HepG2 (cell line): ENCODE results near the gene TPI1. TPM values are rescaled to one million over a fixed set of nuclear protein-coding genes. Genes with fewer than 3 reads are reported as not detected.

Source experiments
- CC2D1A ChIP-seq: sonication (generic); formaldehyde crosslinking; IDR thresholded peaks from 2 replicates; pipeline ENCODE4 v1.8.1; 2023; ENCODE audit warnings: mild to moderate bottlenecking, missing genetic modification reagents
- CHD2 ChIP-seq: IDR thresholded peaks from 2 replicates; pipeline ENCODE4 v1.6.1; 2011; ENCODE audit warnings: low read depth, low read length, improper control_type of control experiment
- ETV6 ChIP-seq: sonication (generic); formaldehyde crosslinking; conservative IDR thresholded peaks from 2 replicates; pipeline ENCODE4 v1.4.0; 2020; ENCODE audit warnings: missing genetic modification reagents
- MXD4 ChIP-seq: IDR thresholded peaks from 2 replicates; pipeline ENCODE4 v1.6.1; 2016; ENCODE audit warnings: mild to moderate bottlenecking, missing biosample characterization, missing genetic modification reagents
- MZF1 ChIP-seq: sonication (generic); formaldehyde crosslinking; IDR thresholded peaks from 2 replicates; pipeline ENCODE4 v1.8.1; 2023; ENCODE audit warnings: mild to moderate bottlenecking, missing genetic modification reagents, borderline replicate concordance
- NFATC3 ChIP-seq: sonication (generic); formaldehyde crosslinking; IDR thresholded peaks from 2 replicates; pipeline ENCODE4 v1.5.1; 2020; ENCODE audit warnings: mild to moderate bottlenecking, missing genetic modification reagents
- PLRG1 ChIP-seq: fragments of 450-650 bp; conservative IDR thresholded peaks from 2 replicates; pipeline ENCODE4 v1.6.1; 2016
- PTBP1 ChIP-seq: fragments of 200-400 bp; formaldehyde crosslinking; IDR thresholded peaks from 2 replicates; pipeline ENCODE4 v1.6.1; 2018; ENCODE audit warnings: low read length, low read depth; ENCODE audit not compliant: poor library complexity, severe bottlenecking
- RFX3 ChIP-seq: IDR thresholded peaks from 2 replicates; pipeline ENCODE4 v1.6.1; 2016; ENCODE audit warnings: missing biosample characterization, missing genetic modification reagents
- ZBTB7A ChIP-seq: sonication (generic); formaldehyde crosslinking; IDR thresholded peaks from 2 replicates; pipeline ENCODE4 v1.8.0; 2022; ENCODE audit warnings: mild to moderate bottlenecking, missing genetic modification reagents
- ZC3H13 ChIP-seq: sonication (generic); formaldehyde crosslinking; IDR thresholded peaks from 2 replicates; pipeline ENCODE4 v1.8.1; 2023; ENCODE audit warnings: mild to moderate bottlenecking, missing genetic modification reagents, moderate library complexity
- ZNF101 ChIP-seq: sonication (generic); formaldehyde crosslinking; IDR thresholded peaks from 2 replicates; pipeline ENCODE4 v1.4.0; 2020; ENCODE audit warnings: mild to moderate bottlenecking, low read depth, missing genetic modification reagents, borderline replicate concordance
- ZNF674 ChIP-seq: sonication (generic); formaldehyde crosslinking; IDR thresholded peaks from 2 replicates; pipeline ENCODE4 v1.5.0; 2020; ENCODE audit warnings: low read depth, mild to moderate bottlenecking, missing genetic modification reagents
- ZNF775 ChIP-seq: sonication (generic); formaldehyde crosslinking; IDR thresholded peaks from 2 replicates; pipeline ENCODE4 v1.4.0; 2020; ENCODE audit warnings: missing genetic modification reagents, mild to moderate bottlenecking, moderate library complexity, borderline replicate concordance
- polyA plus RNA-seq, 8 experiments: library from polyadenylated mRNA; depleted of rRNA in 3 of 8; stranded (reverse) in 7 of 8; unstranded in 1 of 8; fragments of >200 nt; fragmentation: Illumina TruSeq in 4 of 8; extraction: Trizol in 4 of 8; gene quantifications; 2 replicates each; pipeline versions ENCODE4 v1.2.1 to v1.2.3, GENCODE V29; 2011 to 2016; ENCODE audit warnings: low read depth in 4 of 8, missing spikeins in 1 of 8, mixed read lengths in 1 of 8; ENCODE audit not compliant: insufficient read depth in 1 of 8
- total RNA-seq, 5 experiments: library from RNA; depleted of rRNA; stranded (reverse); fragments of >200 nt; fragmentation: Illumina TruSeq; extraction: Trizol; gene quantifications; 2 replicates each; pipeline ENCODE4 v1.2.3, GENCODE V29; 2016; ENCODE audit warnings: low read depth in 1 of 5
- TF ChIP-seq, protein P1 (sequence below): sonication (generic); formaldehyde crosslinking; IDR thresholded peaks from 2 replicates; pipeline ENCODE4 v1.5.0; 2020; ENCODE audit warnings: mild to moderate bottlenecking, missing genetic modification reagents, borderline replicate concordance
- TF ChIP-seq, protein P2 (sequence below): IDR thresholded peaks from 2 replicates; pipeline ENCODE4 v1.4.0; 2020; ENCODE audit warnings: mild to moderate bottlenecking, missing genetic modification reagents
- TF ChIP-seq, protein P3 (sequence below): sonication (generic); formaldehyde crosslinking; IDR thresholded peaks from 2 replicates; pipeline ENCODE4 v1.8.0; 2022; ENCODE audit warnings: mild to moderate bottlenecking, missing genetic modification reagents; ENCODE audit not compliant: insufficient replicate concordance
- TF ChIP-seq, protein P4 (sequence below): sonication (generic); formaldehyde crosslinking; IDR thresholded peaks from 2 replicates; pipeline ENCODE4 v1.4.0; 2020; ENCODE audit warnings: missing genetic modification reagents

Gene TPI1
- total and polyA plus RNA-seq, 2 of the 13 experiments (the other 11 are each of a cell fraction or from before 2014, with no cell fraction given) = 945 to 2,535 TPM

DNA sequence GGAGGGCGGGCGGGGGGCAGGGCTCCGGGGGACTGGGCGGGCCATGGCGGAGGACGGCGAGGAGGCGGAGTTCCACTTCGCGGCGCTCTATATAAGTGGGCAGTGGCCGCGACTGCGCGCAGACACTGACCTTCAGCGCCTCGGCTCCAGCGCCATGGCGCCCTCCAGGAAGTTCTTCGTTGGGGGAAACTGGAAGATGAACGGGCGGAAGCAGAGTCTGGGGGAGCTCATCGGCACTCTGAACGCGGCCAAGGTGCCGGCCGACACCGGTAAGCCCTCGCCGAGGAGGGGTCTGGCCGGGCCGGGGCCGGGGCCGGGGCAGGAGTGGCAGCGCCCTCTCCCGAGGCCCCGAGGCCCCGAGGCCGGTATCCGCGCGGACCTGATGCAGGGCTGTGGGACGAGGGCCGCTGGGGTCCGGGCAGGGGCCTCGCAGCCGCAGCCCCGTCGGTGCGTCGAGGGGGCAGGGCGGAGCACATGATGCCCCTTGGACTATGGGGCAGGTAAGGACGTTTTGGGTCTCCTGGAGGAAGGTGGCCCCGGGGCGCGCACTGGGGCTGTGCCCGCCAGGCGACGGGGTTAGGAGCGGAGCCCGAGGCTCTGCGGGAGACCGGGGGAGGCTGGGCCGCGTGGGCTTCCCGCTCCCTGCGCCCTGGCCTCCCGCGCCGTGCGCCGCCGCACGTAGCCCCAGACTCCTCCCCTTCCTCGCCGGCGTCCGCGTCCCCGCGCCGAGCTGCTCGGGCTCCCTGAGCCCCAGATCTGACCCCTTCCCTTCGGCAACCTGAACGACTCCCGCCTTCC lies at the start of gene TPI1 (continued):
- TF ChIP-seq ZNF775 (CRISPR knock-in tag) (no peak), ZNF101 (CRISPR knock-in tag) (no peak), CC2D1A (no peak), ETV6 (CRISPR knock-in tag) (no peak), ZBTB7A (CRISPR knock-in tag) (no peak), NFATC3 (no peak), ZC3H13 (CRISPR knock-in tag) (peak; percentile 88), MXD4 (CRISPR knock-in tag) (no peak; the same call in 1 of the 2 replicates), PTBP1 (no peak), ZNF674 (CRISPR knock-in tag) (0 out of 2 replicates have a peak, but pooled peaks have one; percentile 19), CHD2 (no peak), RFX3 (CRISPR knock-in tag) (no peak), PLRG1 (no peak), MZF1 (CRISPR knock-in tag) (no peak)
- TF ChIP-seq, protein P1, sequence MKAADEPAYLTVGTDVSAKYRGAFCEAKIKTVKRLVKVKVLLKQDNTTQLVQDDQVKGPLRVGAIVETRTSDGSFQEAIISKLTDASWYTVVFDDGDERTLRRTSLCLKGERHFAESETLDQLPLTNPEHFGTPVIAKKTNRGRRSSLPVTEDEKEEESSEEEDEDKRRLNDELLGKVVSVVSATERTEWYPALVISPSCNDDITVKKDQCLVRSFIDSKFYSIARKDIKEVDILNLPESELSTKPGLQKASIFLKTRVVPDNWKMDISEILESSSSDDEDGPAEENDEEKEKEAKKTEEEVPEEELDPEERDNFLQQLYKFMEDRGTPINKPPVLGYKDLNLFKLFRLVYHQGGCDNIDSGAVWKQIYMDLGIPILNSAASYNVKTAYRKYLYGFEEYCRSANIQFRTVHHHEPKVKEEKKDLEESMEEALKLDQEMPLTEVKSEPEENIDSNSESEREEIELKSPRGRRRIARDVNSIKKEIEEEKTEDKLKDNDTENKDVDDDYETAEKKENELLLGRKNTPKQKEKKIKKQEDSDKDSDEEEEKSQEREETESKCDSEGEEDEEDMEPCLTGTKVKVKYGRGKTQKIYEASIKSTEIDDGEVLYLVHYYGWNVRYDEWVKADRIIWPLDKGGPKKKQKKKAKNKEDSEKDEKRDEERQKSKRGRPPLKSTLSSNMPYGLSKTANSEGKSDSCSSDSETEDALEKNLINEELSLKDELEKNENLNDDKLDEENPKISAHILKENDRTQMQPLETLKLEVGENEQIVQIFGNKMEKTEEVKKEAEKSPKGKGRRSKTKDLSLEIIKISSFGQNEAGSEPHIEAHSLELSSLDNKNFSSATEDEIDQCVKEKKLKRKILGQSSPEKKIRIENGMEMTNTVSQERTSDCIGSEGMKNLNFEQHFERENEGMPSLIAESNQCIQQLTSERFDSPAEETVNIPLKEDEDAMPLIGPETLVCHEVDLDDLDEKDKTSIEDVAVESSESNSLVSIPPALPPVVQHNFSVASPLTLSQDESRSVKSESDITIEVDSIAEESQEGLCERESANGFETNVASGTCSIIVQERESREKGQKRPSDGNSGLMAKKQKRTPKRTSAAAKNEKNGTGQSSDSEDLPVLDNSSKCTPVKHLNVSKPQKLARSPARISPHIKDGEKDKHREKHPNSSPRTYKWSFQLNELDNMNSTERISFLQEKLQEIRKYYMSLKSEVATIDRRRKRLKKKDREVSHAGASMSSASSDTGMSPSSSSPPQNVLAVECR (CRISPR knock-in tag) = peak; percentile 60; the same call in 1 of the 2 replicates
- TF ChIP-seq, protein P2, sequence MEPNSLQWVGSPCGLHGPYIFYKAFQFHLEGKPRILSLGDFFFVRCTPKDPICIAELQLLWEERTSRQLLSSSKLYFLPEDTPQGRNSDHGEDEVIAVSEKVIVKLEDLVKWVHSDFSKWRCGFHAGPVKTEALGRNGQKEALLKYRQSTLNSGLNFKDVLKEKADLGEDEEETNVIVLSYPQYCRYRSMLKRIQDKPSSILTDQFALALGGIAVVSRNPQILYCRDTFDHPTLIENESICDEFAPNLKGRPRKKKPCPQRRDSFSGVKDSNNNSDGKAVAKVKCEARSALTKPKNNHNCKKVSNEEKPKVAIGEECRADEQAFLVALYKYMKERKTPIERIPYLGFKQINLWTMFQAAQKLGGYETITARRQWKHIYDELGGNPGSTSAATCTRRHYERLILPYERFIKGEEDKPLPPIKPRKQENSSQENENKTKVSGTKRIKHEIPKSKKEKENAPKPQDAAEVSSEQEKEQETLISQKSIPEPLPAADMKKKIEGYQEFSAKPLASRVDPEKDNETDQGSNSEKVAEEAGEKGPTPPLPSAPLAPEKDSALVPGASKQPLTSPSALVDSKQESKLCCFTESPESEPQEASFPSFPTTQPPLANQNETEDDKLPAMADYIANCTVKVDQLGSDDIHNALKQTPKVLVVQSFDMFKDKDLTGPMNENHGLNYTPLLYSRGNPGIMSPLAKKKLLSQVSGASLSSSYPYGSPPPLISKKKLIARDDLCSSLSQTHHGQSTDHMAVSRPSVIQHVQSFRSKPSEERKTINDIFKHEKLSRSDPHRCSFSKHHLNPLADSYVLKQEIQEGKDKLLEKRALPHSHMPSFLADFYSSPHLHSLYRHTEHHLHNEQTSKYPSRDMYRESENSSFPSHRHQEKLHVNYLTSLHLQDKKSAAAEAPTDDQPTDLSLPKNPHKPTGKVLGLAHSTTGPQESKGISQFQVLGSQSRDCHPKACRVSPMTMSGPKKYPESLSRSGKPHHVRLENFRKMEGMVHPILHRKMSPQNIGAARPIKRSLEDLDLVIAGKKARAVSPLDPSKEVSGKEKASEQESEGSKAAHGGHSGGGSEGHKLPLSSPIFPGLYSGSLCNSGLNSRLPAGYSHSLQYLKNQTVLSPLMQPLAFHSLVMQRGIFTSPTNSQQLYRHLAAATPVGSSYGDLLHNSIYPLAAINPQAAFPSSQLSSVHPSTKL (CRISPR knock-in tag) = no peak
- TF ChIP-seq, protein P3, sequence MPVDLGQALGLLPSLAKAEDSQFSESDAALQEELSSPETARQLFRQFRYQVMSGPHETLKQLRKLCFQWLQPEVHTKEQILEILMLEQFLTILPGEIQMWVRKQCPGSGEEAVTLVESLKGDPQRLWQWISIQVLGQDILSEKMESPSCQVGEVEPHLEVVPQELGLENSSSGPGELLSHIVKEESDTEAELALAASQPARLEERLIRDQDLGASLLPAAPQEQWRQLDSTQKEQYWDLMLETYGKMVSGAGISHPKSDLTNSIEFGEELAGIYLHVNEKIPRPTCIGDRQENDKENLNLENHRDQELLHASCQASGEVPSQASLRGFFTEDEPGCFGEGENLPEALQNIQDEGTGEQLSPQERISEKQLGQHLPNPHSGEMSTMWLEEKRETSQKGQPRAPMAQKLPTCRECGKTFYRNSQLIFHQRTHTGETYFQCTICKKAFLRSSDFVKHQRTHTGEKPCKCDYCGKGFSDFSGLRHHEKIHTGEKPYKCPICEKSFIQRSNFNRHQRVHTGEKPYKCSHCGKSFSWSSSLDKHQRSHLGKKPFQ (CRISPR knock-in tag) = peak; percentile 87
- TF ChIP-seq, protein P4, sequence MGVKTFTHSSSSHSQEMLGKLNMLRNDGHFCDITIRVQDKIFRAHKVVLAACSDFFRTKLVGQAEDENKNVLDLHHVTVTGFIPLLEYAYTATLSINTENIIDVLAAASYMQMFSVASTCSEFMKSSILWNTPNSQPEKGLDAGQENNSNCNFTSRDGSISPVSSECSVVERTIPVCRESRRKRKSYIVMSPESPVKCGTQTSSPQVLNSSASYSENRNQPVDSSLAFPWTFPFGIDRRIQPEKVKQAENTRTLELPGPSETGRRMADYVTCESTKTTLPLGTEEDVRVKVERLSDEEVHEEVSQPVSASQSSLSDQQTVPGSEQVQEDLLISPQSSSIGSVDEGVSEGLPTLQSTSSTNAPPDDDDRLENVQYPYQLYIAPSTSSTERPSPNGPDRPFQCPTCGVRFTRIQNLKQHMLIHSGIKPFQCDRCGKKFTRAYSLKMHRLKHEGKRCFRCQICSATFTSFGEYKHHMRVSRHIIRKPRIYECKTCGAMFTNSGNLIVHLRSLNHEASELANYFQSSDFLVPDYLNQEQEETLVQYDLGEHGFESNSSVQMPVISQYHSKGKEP (CRISPR knock-in tag) = peak; percentile 77; the same call in 1 of the 2 replicates
